Choroid plexus epithelial cell (primary cell): Measurements from ENCODE around the gene C1orf198.
A peak's percentile ranks its signal among the peaks of the same experiment; 100 is the strongest.

ENCODE experiments used
- DNase-seq: peaks from one replicate; pipeline ENCODE4 v3.0.0-alpha.2; 2010; ENCODE audit warnings: low read depth
- H3K4me3 ChIP-seq: 2 replicates; pipeline ENCODE4 v1.5.1; 2011; ENCODE audit warnings: low read depth, mild to moderate bottlenecking, control low read depth, low read length, moderate library complexity
- TF ChIP-seq, protein P1 (sequence below): conservative IDR thresholded peaks from 2 replicates; pipeline ENCODE4 v1.5.1; 2011; ENCODE audit warnings: low read depth, mild to moderate bottlenecking, control low read depth, inconsistent platforms, low read length, moderate library complexity

Gene C1orf198, protein sequence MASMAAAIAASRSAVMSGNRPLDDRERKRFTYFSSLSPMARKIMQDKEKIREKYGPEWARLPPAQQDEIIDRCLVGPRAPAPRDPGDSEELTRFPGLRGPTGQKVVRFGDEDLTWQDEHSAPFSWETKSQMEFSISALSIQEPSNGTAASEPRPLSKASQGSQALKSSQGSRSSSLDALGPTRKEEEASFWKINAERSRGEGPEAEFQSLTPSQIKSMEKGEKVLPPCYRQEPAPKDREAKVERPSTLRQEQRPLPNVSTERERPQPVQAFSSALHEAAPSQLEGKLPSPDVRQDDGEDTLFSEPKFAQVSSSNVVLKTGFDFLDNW

DNA sequence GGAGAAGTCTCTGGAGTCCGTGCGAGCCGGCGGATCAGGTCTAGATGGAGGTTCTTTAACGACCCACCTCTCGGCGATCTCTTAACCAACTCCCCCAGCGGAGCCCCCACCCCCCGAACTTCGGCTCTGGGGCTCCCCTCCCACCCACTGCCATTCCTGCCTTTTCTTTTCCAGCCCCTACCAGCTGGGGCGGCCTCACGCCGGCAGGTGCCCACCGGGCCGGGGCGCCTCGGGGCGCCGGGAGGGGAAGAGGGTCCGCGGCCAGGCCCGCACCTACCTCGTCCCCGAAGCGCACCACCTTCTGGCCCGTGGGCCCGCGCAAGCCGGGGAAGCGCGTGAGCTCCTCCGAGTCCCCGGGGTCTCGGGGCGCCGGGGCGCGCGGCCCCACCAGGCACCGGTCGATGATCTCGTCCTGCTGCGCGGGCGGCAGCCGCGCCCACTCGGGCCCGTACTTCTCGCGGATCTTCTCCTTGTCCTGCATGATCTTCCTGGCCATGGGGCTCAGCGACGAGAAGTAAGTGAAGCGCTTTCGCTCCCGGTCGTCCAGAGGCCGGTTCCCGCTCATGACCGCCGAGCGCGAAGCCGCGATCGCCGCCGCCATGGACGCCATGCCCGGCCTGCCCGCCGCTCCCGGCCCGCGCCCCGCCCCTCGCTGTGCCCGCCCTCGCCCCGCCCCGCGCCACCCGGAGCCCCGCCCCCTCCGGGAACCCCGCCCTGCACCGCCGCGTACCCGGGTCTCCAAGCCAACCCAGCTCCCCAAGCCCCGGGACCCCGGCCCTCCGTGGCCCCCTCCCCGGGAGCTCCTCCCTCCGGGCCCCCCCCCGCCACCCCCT is at the start of gene C1orf198:
C1orf198 (minus strand) TSS at position 619 of the 833 bp plus-strand sequence; CDS start at position 610, 9 bp downstream.
- peak within 1 kb of the TSS; percentile 87 for H3K4me3 ChIP-seq
- TF ChIP-seq, protein P1, sequence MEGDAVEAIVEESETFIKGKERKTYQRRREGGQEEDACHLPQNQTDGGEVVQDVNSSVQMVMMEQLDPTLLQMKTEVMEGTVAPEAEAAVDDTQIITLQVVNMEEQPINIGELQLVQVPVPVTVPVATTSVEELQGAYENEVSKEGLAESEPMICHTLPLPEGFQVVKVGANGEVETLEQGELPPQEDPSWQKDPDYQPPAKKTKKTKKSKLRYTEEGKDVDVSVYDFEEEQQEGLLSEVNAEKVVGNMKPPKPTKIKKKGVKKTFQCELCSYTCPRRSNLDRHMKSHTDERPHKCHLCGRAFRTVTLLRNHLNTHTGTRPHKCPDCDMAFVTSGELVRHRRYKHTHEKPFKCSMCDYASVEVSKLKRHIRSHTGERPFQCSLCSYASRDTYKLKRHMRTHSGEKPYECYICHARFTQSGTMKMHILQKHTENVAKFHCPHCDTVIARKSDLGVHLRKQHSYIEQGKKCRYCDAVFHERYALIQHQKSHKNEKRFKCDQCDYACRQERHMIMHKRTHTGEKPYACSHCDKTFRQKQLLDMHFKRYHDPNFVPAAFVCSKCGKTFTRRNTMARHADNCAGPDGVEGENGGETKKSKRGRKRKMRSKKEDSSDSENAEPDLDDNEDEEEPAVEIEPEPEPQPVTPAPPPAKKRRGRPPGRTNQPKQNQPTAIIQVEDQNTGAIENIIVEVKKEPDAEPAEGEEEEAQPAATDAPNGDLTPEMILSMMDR = no peak
- peak; percentile 23 for DNase-seq

DNA sequence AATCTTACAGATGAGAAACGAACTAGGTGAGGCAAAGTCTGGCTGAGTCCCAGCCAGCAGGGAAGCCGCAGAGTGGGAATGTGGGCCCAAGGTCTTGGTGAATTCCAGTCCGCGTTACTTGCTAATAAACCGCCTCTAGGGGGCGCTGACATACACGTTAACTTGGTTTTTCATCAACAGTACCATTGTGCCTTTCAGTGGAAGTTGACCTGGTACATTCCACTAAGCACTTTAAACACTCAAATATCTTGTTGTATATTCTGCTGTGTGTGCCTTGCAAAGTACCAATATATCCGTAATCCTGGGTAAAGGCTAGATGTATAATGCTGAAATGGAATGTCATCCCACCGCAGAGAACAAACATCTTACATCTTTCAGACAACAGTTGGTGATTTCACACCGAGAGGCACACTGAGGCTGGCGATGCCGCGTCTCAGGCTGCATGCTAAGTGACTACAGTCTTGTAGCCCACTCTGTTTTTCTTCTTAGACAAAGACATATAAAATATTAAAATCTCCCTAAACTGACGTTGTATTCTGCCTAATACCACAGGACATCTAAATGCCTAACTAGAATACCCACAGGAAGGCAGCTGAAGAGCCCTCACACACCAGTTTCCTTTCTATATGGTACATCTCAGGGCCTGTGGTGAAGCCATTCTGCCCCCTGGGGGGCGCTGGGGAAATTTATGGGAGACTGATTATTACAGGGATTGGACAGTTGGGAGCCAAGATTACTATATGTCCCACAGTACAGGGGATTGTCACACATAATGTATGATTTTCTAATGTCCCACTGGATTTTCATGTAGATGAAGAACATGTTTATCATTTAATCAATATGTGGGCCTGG is 49.2 kb upstream of the C1orf198 start:
- H3K4me3 ChIP-seq = no peak overlapping the region
- peak; percentile 88 for DNase-seq
- TF ChIP-seq, protein P1 = peak; percentile 78

DNA sequence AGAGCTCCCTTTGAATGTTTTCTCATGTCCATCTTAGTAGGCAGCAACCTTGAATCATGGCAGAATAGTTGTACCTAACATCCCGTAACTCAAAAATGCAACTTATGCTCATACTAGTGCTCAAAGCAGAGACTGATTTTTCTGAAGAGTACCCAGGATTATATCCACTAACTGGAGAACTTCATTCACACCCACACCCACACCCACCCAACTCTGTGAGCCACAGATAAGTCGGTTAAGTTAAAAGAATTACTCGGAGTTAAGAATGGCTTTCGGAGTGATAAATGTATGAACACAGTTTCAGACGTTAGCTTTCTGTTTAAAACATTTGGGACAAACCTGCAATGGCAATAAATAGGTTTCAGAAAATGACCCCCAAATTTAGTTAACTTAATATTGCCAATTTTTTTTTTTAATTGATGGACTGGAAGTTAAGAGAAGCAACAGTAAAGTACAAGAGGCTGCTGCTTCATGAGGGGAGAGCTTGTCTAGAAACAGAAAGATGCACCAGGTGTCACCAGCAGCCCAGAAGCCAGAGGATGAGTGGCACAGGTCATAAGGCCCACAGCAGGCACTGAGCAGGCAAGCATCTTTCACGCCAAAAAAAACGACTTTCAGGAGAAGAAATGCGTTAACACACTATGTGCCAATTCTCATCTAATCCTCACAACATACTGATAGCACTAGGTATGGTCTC is 48.4 kb upstream of the C1orf198 start:
- no peak for DNase-seq
- no peak overlapping the region for H3K4me3 ChIP-seq
- TF ChIP-seq, protein P1 = no peak

DNA sequence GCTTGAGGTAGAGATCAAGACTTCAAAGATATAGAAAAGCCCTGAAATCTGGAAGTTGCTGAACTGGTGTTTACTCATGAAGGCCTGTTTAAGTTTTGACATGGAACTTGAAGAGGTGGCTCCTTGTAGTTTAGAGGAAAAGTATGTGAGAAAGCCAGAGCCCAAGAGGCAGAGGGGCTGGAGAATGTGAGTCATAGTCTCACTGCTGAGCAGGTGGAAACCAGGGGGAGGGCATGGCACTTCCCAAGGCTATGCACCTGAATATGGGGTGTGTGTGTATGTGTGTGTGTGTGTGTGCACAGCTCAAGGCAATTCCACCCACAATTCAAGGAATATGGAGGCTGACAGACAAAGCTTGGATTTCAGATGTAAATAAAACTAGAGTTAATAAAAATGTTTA is 46.8 kb upstream of the C1orf198 start:
- no peak overlapping the region for H3K4me3 ChIP-seq
- DNase-seq = peak; percentile 13
- TF ChIP-seq, protein P1 = no peak

DNA sequence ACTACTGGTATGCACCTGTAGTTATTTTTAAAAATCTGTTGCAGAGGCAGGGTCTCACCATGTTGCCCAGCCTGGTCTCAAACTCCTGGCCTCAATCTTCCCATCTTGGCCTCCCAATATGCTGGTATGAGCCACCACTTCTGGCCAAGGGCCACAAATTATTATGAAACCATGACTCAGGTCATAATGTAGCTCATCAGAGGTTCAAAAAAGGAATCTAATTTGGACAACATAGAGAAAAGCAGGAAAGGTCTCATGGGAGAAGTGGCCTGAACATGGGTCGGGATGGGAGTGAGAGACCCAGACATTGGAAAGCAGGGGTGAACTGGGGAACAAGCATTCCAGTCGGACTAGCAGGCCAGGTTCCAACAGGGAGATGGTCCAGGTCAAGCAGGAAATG is 45.2 kb upstream of the C1orf198 start:
- DNase-seq = no peak
- no peak overlapping the region for H3K4me3 ChIP-seq
- TF ChIP-seq, protein P1 = no peak

DNA sequence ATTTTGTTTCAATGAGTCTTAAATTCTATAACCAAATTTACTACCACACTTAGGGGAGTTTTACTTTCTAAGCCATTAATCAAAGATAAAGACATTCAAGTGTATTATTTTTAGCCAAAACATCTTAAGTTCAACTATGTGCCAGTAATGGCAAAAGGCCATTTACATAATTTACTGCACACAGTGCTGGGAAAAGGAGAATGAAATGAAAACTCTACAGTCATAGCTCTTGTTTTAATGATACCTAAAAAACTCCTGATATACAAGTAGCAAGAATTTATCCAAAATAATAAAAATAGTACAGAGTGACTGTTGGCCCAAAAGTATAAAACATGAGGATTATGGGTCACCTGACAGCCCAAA is 42.4 kb upstream of the C1orf198 start:
- TF ChIP-seq, protein P1 = no peak
- no peak overlapping the region for H3K4me3 ChIP-seq
- DNase-seq = no peak
